ENCODE measurements around the gene SEMA6A.

The SEMA6A gene

DNA sequence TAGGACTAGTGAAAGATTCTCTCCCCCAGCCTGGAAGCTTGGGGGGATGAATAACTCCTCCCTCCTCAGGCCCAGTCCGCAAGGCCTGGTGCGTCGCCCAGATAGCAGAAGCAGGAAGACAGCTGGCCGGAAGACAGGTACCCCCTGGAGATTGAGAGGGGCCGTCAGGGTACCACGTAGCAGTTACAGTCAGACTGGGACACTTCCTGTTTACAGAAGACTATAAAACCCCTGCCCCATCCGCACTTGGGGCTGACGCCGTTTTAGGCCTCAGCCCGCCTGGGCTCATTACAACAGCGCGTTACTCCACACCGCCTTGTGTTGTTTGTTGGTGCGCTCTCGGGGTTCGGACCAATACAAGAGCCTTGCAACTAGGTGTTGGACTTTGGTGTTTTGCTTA lies 15.4 kb downstream of the SEMA6A start:
- Histone ChIP-seq H3K27me3 (ENCODE audit: insufficient read depth, poor library complexity, severe bottlenecking) (no peaks in the 10 kb centered on the region), H3K27ac (replicated peaks) (no peak overlapping the region), H3K4me3 (replicated peaks; ENCODE audit: insufficient read depth, low read length) (no peak overlapping the region)
- TF ChIP-seq, protein P1, sequence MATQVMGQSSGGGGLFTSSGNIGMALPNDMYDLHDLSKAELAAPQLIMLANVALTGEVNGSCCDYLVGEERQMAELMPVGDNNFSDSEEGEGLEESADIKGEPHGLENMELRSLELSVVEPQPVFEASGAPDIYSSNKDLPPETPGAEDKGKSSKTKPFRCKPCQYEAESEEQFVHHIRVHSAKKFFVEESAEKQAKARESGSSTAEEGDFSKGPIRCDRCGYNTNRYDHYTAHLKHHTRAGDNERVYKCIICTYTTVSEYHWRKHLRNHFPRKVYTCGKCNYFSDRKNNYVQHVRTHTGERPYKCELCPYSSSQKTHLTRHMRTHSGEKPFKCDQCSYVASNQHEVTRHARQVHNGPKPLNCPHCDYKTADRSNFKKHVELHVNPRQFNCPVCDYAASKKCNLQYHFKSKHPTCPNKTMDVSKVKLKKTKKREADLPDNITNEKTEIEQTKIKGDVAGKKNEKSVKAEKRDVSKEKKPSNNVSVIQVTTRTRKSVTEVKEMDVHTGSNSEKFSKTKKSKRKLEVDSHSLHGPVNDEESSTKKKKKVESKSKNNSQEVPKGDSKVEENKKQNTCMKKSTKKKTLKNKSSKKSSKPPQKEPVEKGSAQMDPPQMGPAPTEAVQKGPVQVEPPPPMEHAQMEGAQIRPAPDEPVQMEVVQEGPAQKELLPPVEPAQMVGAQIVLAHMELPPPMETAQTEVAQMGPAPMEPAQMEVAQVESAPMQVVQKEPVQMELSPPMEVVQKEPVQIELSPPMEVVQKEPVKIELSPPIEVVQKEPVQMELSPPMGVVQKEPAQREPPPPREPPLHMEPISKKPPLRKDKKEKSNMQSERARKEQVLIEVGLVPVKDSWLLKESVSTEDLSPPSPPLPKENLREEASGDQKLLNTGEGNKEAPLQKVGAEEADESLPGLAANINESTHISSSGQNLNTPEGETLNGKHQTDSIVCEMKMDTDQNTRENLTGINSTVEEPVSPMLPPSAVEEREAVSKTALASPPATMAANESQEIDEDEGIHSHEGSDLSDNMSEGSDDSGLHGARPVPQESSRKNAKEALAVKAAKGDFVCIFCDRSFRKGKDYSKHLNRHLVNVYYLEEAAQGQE (IDR thresholded peaks at IDR 0.05; ENCODE audit: insufficient replicate concordance, low read depth): no peak
- TF ChIP-seq POLR2AphosphoS5 (IDR thresholded peaks at IDR 0.05; ENCODE audit: low read depth): no peak
- TF ChIP-seq SPI1 (IDR thresholded peaks at IDR 0.05; ENCODE audit: borderline replicate concordance, low read depth): no peak
- TF ChIP-seq, protein P2, sequence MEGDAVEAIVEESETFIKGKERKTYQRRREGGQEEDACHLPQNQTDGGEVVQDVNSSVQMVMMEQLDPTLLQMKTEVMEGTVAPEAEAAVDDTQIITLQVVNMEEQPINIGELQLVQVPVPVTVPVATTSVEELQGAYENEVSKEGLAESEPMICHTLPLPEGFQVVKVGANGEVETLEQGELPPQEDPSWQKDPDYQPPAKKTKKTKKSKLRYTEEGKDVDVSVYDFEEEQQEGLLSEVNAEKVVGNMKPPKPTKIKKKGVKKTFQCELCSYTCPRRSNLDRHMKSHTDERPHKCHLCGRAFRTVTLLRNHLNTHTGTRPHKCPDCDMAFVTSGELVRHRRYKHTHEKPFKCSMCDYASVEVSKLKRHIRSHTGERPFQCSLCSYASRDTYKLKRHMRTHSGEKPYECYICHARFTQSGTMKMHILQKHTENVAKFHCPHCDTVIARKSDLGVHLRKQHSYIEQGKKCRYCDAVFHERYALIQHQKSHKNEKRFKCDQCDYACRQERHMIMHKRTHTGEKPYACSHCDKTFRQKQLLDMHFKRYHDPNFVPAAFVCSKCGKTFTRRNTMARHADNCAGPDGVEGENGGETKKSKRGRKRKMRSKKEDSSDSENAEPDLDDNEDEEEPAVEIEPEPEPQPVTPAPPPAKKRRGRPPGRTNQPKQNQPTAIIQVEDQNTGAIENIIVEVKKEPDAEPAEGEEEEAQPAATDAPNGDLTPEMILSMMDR (IDR thresholded peaks at IDR 0.05; ENCODE audit: insufficient read depth, low read length): no peak
- no peak for TF ChIP-seq GABPA (IDR thresholded peaks at IDR 0.05; ENCODE audit: low read depth)
- no peak for DNase-seq (ENCODE audit: low read depth in 1 of 2, low spot score in 1 of 2)

DNA sequence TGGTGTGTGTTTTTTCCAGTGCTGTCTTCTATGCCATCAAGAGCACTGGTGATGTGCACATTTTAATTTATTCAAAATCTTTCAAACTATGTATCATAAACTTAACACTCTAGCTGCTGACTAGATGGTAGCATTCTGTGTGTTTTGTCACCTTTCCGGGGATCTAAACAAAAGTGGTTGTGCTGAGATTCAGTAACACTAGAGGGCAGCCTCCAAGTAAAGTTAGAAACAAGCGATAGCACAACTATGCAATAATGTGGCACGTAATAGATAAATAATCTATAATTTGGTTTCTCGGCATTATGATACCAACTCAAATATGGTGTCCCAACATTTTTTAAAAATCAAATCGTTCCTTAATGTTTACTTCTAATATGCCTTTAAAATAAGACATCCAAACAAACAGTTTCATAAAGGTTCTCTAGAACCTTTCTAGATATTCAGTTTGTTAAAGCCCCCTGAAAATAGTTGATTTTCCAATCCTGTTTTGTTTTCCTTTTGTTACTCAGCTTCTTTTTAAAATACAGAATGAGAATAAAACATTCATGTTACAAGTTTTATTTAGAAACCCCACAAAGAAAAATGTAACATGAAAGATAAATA lies 16.9 kb downstream of the SEMA6A start:
- TF ChIP-seq POLR2AphosphoS5 (IDR thresholded peaks at IDR 0.05; ENCODE audit: low read depth): no peak
- TF ChIP-seq, protein P1 (IDR thresholded peaks at IDR 0.05; ENCODE audit: insufficient replicate concordance, low read depth): no peak
- TF ChIP-seq, protein P2 (IDR thresholded peaks at IDR 0.05; ENCODE audit: insufficient read depth, low read length): no peak
- TF ChIP-seq SPI1 (IDR thresholded peaks at IDR 0.05; ENCODE audit: borderline replicate concordance, low read depth): no peak
- TF ChIP-seq GABPA (IDR thresholded peaks at IDR 0.05; ENCODE audit: low read depth): no peak
- DNase-seq (ENCODE audit: low read depth in 1 of 2, low spot score in 1 of 2): no peak
- no peaks in the 10 kb centered on the region for H3K27me3 ChIP-seq (ENCODE audit: insufficient read depth, poor library complexity, severe bottlenecking)

DNA sequence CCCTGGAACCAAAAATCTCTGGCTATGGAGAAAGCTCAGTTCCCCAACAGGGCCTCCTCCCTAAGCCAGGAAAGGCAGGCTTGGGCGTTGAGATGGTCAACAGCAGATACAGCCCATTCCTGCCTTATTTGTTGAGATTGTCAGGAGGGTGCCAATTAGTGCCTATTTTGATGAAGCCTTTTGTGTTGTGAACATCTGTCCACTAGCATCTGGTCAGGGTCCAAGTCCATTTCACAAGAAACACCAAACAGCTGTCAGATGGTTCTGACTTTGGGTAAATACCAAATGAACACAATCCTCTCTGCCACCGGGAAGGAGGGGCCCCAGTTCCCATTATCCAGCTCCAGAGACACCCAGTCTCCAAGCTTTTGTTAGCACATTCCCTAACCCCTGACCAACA lies 19.9 kb downstream of the SEMA6A start:
- no peak for DNase-seq (ENCODE audit: low read depth in 1 of 2, low spot score in 1 of 2)
- Histone ChIP-seq H3K27ac (replicated peaks) (no peak overlapping the region), H3K27me3 (ENCODE audit: insufficient read depth, poor library complexity, severe bottlenecking) (no peaks in the 10 kb centered on the region), H3K4me3 (replicated peaks; ENCODE audit: insufficient read depth, low read length) (no peak overlapping the region)
- no peak for TF ChIP-seq GABPA (IDR thresholded peaks at IDR 0.05; ENCODE audit: low read depth)
- no peak for TF ChIP-seq POLR2AphosphoS5 (IDR thresholded peaks at IDR 0.05; ENCODE audit: low read depth)
- TF ChIP-seq, protein P2 (IDR thresholded peaks at IDR 0.05; ENCODE audit: insufficient read depth, low read length): no peak
- TF ChIP-seq SPI1 (IDR thresholded peaks at IDR 0.05; ENCODE audit: borderline replicate concordance, low read depth): no peak
- TF ChIP-seq, protein P1 (IDR thresholded peaks at IDR 0.05; ENCODE audit: insufficient replicate concordance, low read depth): no peak

More for the DNA sequence above, 16.9 kb downstream of the SEMA6A start:
- no peak overlapping the region for H3K4me3 ChIP-seq (replicated peaks; ENCODE audit: insufficient read depth, low read length)
- H3K27ac ChIP-seq (replicated peaks): no peak overlapping the region
